Vagina (tissue), 2 donors: Measurements from ENCODE around the gene PRKG2.

ENCODE experiments used
- CTCF ChIP-seq, 3 experiments: fragments of 450-650 bp in 2 of 3; fragments of 200-600 bp in 1 of 3; sonication (generic) in 1 of 3; IDR thresholded peaks; one replicate each; pipeline ENCODE4 v1.5.1; 2017 to 2019; ENCODE audit warnings: antibody characterized with exemption in 3 of 3, mild to moderate bottlenecking in 2 of 3, moderate library complexity in 2 of 3
- POLR2A ChIP-seq, 2 donors: fragments of 450-650 bp; IDR thresholded peaks; one replicate each; pipeline ENCODE4 v1.6.1; 2017; ENCODE audit warnings: antibody characterized with exemption in 2 of 2, mild to moderate bottlenecking in 2 of 2, moderate library complexity in 2 of 2

GRCh38 chr4:81040012-81040659, 174.9 kb downstream of the PRKG2 start:
- TF ChIP-seq CTCF (IDR thresholded peaks at IDR 0.05) (no peak), POLR2A (IDR thresholded peaks at IDR 0.05) (no peak)
